Vagina (tissue), 2 donors: Measurements from ENCODE around the gene ROR1. TPM values are rescaled to one million over a fixed set of nuclear protein-coding genes. Genes with fewer than 3 reads are reported as not detected.
"Not testable (repeated sequence)": the region's sequence is repeated elsewhere in the genome, so short reads cannot be mapped to it uniquely, and the experiment has no call there.

Experiments
- DNase-seq, 2 donors: peaks; one replicate each; pipeline ENCODE4 v3.0.0-alpha.2; 2017; ENCODE audit errors: extremely low spot score in 2 of 2
- H3K27ac ChIP-seq: fragments of 200-600 bp; sonication (generic); one replicate; pipeline ENCODE4 v1.5.1; 2019
- H3K27me3 ChIP-seq: fragments of 200-600 bp; sonication (generic); one replicate; pipeline ENCODE4 v1.5.1; 2019
- H3K36me3 ChIP-seq, 2 donors: fragments of 200-600 bp; sonication (generic); one replicate each; pipeline ENCODE4 v1.5.1; 2017 to 2019
- H3K4me1 ChIP-seq: fragments of 200-600 bp; sonication (generic); one replicate; pipeline ENCODE4 v1.5.1; 2019
- H3K4me3 ChIP-seq, 2 donors: fragments of 200-600 bp; sonication (generic); 1 replicate in 1 of 2; 2 replicates in 1 of 2; pipeline ENCODE4 v1.5.1; 2016 to 2019
- H3K9me3 ChIP-seq: fragments of 200-600 bp; sonication (generic); one replicate; pipeline ENCODE4 v1.5.1; 2019
- POLR2A ChIP-seq, 2 donors: fragments of 450-650 bp; IDR thresholded peaks; one replicate each; pipeline ENCODE4 v1.6.1; 2017; ENCODE audit warnings: antibody characterized with exemption in 2 of 2, mild to moderate bottlenecking in 2 of 2, moderate library complexity in 2 of 2
- POLR2AphosphoS5 ChIP-seq, 2 donors: sonication (generic); formaldehyde crosslinking; IDR thresholded peaks; one replicate each; pipeline ENCODE4 v1.9.0; 2017; ENCODE audit warnings: antibody characterized with exemption in 2 of 2, mild to moderate bottlenecking in 2 of 2, low read depth in 1 of 2; ENCODE audit not compliant: insufficient read depth in 1 of 2
- intact Hi-C: fragments of 100-400 bp; cut with DNase I; formaldehyde crosslinking; loops from one replicate; pipeline ENCODE4 v1.15.1; 2023
- small RNA-seq: library from RNA; depleted of rRNA; stranded (forward); fragments of <200 nt; gene quantifications from one replicate; pipeline ENCODE3, GENCODE V24; 2016
- total RNA-seq: library from RNA; depleted of rRNA; stranded (reverse); fragments of >200 nt; gene quantifications from one replicate; pipeline ENCODE4 v1.2.3, GENCODE V29; 2016
- TF ChIP-seq, protein P1 (sequence below), 3 experiments: fragments of 450-650 bp in 2 of 3; fragments of 200-600 bp in 1 of 3; sonication (generic) in 1 of 3; IDR thresholded peaks; one replicate each; pipeline ENCODE4 v1.5.1; 2017 to 2019; ENCODE audit warnings: antibody characterized with exemption in 3 of 3, mild to moderate bottlenecking in 2 of 3, moderate library complexity in 2 of 3

The ROR1 gene
- total RNA-seq, 1 donor from 2014 or later, result 11.0 TPM

- Histone ChIP-seq H3K36me3 (no peaks in the 10 kb centered on the region), H3K4me1 (no peaks in the 10 kb centered on the region), H3K27ac (no peak overlapping the region), H3K9me3 (no peaks in the 10 kb centered on the region), H3K27me3 (no peaks in the 10 kb centered on the region), H3K4me3 (no peak overlapping the region)
- DNase-seq, result no peak
- intact Hi-C loops, result no loop called here
- no peak for TF ChIP-seq POLR2A (IDR thresholded peaks at IDR 0.05)
- no peak for TF ChIP-seq POLR2AphosphoS5 (IDR thresholded peaks at IDR 0.05; ENCODE audit: insufficient read depth in 1 of 2, low read depth in 1 of 2)
- TF ChIP-seq, protein P1, sequence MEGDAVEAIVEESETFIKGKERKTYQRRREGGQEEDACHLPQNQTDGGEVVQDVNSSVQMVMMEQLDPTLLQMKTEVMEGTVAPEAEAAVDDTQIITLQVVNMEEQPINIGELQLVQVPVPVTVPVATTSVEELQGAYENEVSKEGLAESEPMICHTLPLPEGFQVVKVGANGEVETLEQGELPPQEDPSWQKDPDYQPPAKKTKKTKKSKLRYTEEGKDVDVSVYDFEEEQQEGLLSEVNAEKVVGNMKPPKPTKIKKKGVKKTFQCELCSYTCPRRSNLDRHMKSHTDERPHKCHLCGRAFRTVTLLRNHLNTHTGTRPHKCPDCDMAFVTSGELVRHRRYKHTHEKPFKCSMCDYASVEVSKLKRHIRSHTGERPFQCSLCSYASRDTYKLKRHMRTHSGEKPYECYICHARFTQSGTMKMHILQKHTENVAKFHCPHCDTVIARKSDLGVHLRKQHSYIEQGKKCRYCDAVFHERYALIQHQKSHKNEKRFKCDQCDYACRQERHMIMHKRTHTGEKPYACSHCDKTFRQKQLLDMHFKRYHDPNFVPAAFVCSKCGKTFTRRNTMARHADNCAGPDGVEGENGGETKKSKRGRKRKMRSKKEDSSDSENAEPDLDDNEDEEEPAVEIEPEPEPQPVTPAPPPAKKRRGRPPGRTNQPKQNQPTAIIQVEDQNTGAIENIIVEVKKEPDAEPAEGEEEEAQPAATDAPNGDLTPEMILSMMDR (IDR thresholded peaks at IDR 0.05), result no peak
These were observed 449.7 kb downstream of the ROR1 start for GRCh38 chr1:64223329-64224151.

GRCh38 chr1:64224236-64224635 lies 450.4 kb downstream of the ROR1 start:
- intact Hi-C loops, H3K27ac ChIP-seq, H3K27me3 ChIP-seq, H3K4me3 ChIP-seq, H3K4me1 ChIP-seq, DNase-seq, H3K36me3 ChIP-seq, H3K9me3 ChIP-seq: not testable (repeated sequence)

GRCh38 chr1:64228167-64228957 lies 454.5 kb downstream of the ROR1 start:
- intact Hi-C loops, result no loop called here
- no peak for DNase-seq
- H3K27me3 ChIP-seq, result no peaks in the 10 kb centered on the region
- no peak overlapping the region for H3K27ac ChIP-seq
- TF ChIP-seq POLR2AphosphoS5 (IDR thresholded peaks at IDR 0.05; ENCODE audit: insufficient read depth in 1 of 2, low read depth in 1 of 2) (no peak), POLR2A (IDR thresholded peaks at IDR 0.05) (no peak)
- TF ChIP-seq, protein P1 (IDR thresholded peaks at IDR 0.05), result no peak
- no peaks in the 10 kb centered on the region for H3K4me1 ChIP-seq
- H3K4me3 ChIP-seq, result no peak overlapping the region
- no peaks in the 10 kb centered on the region for H3K36me3 ChIP-seq
- no peaks in the 10 kb centered on the region for H3K9me3 ChIP-seq

- H3K4me3 ChIP-seq, result no peak overlapping the region
- TF ChIP-seq POLR2A (IDR thresholded peaks at IDR 0.05) (no peak), POLR2AphosphoS5 (IDR thresholded peaks at IDR 0.05; ENCODE audit: insufficient read depth in 1 of 2, low read depth in 1 of 2) (no peak)
- H3K36me3 ChIP-seq, result no peaks in the 10 kb centered on the region
- intact Hi-C loops, result no loop called here
- no peaks in the 10 kb centered on the region for H3K9me3 ChIP-seq
- DNase-seq, result no peak
- H3K27me3 ChIP-seq, result no peaks in the 10 kb centered on the region
- no peaks in the 10 kb centered on the region for H3K4me1 ChIP-seq
- no peak overlapping the region for H3K27ac ChIP-seq
These were observed 455.5 kb downstream of the ROR1 start for GRCh38 chr1:64229307-64229706.

Small RNAs within 50 kb of the gene (small RNA-seq; reads per million reads assigned to genes)
- gene RF00019, result not detected
- gene RNU6-809P, result not detected

Other genes with a start within 250 kb of the ROR1 start
- gene PGM1, start 180.6 kb upstream of the ROR1 start, total RNA-seq, result 46.4 TPM